ENCODE results near the gene KIF2A.

The KIF2A gene

GRCh38 chr5:62330302-62330701 lies 24.3 kb downstream of the KIF2A start:
- H3K4me3 ChIP-seq (ENCODE audit: low read depth, low read length, poor library complexity, severe bottlenecking) = no peak overlapping the region
- no peaks in the 10 kb centered on the region for H3K9me3 ChIP-seq (ENCODE audit: low read length)
- peaks cover 14% of the 10 kb centered on the region; the same call in 1 of the 2 replicates for H3K36me3 ChIP-seq (ENCODE audit: insufficient read depth, low read length)
- H3K27me3 ChIP-seq (ENCODE audit: insufficient read depth, low read length) = no peaks in the 10 kb centered on the region
- H3K79me2 ChIP-seq (ENCODE audit: insufficient read depth, low read length) = peaks cover 75% of the 10 kb centered on the region
- no peaks in the 10 kb centered on the region for H4K20me1 ChIP-seq (ENCODE audit: insufficient read depth, low read length)
- H3K4me1 ChIP-seq (ENCODE audit: insufficient read depth, low read length, severe bottlenecking) = peaks cover 69% of the 10 kb centered on the region
- no peak overlapping the region for H3K4me2 ChIP-seq (ENCODE audit: low read length)
- H3F3A ChIP-seq (ENCODE audit: insufficient read depth, low read length) = no peaks in the 10 kb centered on the region; the same call in 1 of the 2 replicates
- H3K9ac ChIP-seq (ENCODE audit: low read length) = no peak overlapping the region
- H3K27ac ChIP-seq (ENCODE audit: low read depth, low read length, poor library complexity, severe bottlenecking) = no peak overlapping the region
- no peaks in the 10 kb centered on the region for H3K9me2 ChIP-seq (ENCODE audit: low read depth, low read length)
- no peak overlapping the region for H2AFZ ChIP-seq (ENCODE audit: low read length)
- TF ChIP-seq EZH2 (IDR thresholded peaks at IDR 0.05; ENCODE audit: borderline replicate concordance, low read length) = no peak
- TF ChIP-seq, protein P1, sequence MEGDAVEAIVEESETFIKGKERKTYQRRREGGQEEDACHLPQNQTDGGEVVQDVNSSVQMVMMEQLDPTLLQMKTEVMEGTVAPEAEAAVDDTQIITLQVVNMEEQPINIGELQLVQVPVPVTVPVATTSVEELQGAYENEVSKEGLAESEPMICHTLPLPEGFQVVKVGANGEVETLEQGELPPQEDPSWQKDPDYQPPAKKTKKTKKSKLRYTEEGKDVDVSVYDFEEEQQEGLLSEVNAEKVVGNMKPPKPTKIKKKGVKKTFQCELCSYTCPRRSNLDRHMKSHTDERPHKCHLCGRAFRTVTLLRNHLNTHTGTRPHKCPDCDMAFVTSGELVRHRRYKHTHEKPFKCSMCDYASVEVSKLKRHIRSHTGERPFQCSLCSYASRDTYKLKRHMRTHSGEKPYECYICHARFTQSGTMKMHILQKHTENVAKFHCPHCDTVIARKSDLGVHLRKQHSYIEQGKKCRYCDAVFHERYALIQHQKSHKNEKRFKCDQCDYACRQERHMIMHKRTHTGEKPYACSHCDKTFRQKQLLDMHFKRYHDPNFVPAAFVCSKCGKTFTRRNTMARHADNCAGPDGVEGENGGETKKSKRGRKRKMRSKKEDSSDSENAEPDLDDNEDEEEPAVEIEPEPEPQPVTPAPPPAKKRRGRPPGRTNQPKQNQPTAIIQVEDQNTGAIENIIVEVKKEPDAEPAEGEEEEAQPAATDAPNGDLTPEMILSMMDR (IDR thresholded peaks at IDR 0.05; ENCODE audit: low read length) = no peak

- peaks cover 53% of the 10 kb centered on the region for H3K4me1 ChIP-seq (ENCODE audit: insufficient read depth, low read length, severe bottlenecking)
- TF ChIP-seq EZH2 (IDR thresholded peaks at IDR 0.05; ENCODE audit: borderline replicate concordance, low read length) = no peak
- TF ChIP-seq, protein P1 (IDR thresholded peaks at IDR 0.05; ENCODE audit: low read length) = no peak
- H3K9ac ChIP-seq (ENCODE audit: low read length) = no peak overlapping the region
- peaks cover 77% of the 10 kb centered on the region for H3K79me2 ChIP-seq (ENCODE audit: insufficient read depth, low read length)
- peak overlapping the region; percentile 46 for H3K27ac ChIP-seq (ENCODE audit: low read depth, low read length, poor library complexity, severe bottlenecking)
- peaks cover 14% of the 10 kb centered on the region; the same call in 1 of the 2 replicates for H3K36me3 ChIP-seq (ENCODE audit: insufficient read depth, low read length)
- H4K20me1 ChIP-seq (ENCODE audit: insufficient read depth, low read length) = no peaks in the 10 kb centered on the region
- no peak overlapping the region for H3K4me3 ChIP-seq (ENCODE audit: low read depth, low read length, poor library complexity, severe bottlenecking)
- no peaks in the 10 kb centered on the region for H3K9me3 ChIP-seq (ENCODE audit: low read length)
- no peaks in the 10 kb centered on the region for H3K9me2 ChIP-seq (ENCODE audit: low read depth, low read length)
- no peaks in the 10 kb centered on the region for H3K27me3 ChIP-seq (ENCODE audit: insufficient read depth, low read length)
- H3K4me2 ChIP-seq (ENCODE audit: low read length) = no peak overlapping the region
- H2AFZ ChIP-seq (ENCODE audit: low read length) = no peak overlapping the region
- H3F3A ChIP-seq (ENCODE audit: insufficient read depth, low read length) = no peaks in the 10 kb centered on the region
Observed at GRCh38 chr5:62331921-62332320, 25.9 kb downstream of the KIF2A start.

GRCh38 chr5:62333250-62333794 lies 27.3 kb downstream of the KIF2A start:
- no peaks in the 10 kb centered on the region for H3K9me3 ChIP-seq (ENCODE audit: low read length)
- no peaks in the 10 kb centered on the region for H3K9me2 ChIP-seq (ENCODE audit: low read depth, low read length)
- H2AFZ ChIP-seq (ENCODE audit: low read length) = no peak overlapping the region
- H4K20me1 ChIP-seq (ENCODE audit: insufficient read depth, low read length) = no peaks in the 10 kb centered on the region
- TF ChIP-seq EZH2 (IDR thresholded peaks at IDR 0.05; ENCODE audit: borderline replicate concordance, low read length) = no peak
- TF ChIP-seq, protein P1 (IDR thresholded peaks at IDR 0.05; ENCODE audit: low read length) = no peak
- H3K4me2 ChIP-seq (ENCODE audit: low read length) = no peak overlapping the region
- H3K4me1 ChIP-seq (ENCODE audit: insufficient read depth, low read length, severe bottlenecking) = peaks cover 39% of the 10 kb centered on the region
- no peak overlapping the region for H3K9ac ChIP-seq (ENCODE audit: low read length)
- H3K27me3 ChIP-seq (ENCODE audit: insufficient read depth, low read length) = no peaks in the 10 kb centered on the region
- H3K36me3 ChIP-seq (ENCODE audit: insufficient read depth, low read length) = peaks cover 14% of the 10 kb centered on the region; the same call in 1 of the 2 replicates
- H3F3A ChIP-seq (ENCODE audit: insufficient read depth, low read length) = no peaks in the 10 kb centered on the region
- peaks cover 69% of the 10 kb centered on the region for H3K79me2 ChIP-seq (ENCODE audit: insufficient read depth, low read length)
- no peak overlapping the region for H3K4me3 ChIP-seq (ENCODE audit: low read depth, low read length, poor library complexity, severe bottlenecking)
- H3K27ac ChIP-seq (ENCODE audit: low read depth, low read length, poor library complexity, severe bottlenecking) = no peak overlapping the region

Data from OCI-LY1 (cell line).